Endothelial cell (in vitro differentiated cells): ENCODE results near the gene ZFHX3. TPM values are rescaled to one million over a fixed set of nuclear protein-coding genes. Genes with fewer than 3 reads are reported as not detected.

Experiments used
- DNase-seq: peaks from one replicate; pipeline ENCODE4 v3.0.0; 2021; ENCODE audit warnings: low spot score
- H3K27ac Mint-ChIP-seq: one replicate; pipeline ENCODE4 v1.8.0; 2021; ENCODE audit warnings: mixed read lengths, inconsistent platforms; ENCODE audit not compliant: unreplicated experiment
- H3K27me3 Mint-ChIP-seq: one replicate; pipeline ENCODE4 v1.8.0; 2021; ENCODE audit warnings: mild to moderate bottlenecking, moderate library complexity, mixed read lengths, inconsistent platforms; ENCODE audit not compliant: unreplicated experiment
- H3K36me3 Mint-ChIP-seq: one replicate; pipeline ENCODE4 v1.8.0; 2021; ENCODE audit warnings: mild to moderate bottlenecking, low read depth, mixed read lengths, inconsistent platforms; ENCODE audit not compliant: unreplicated experiment
- H3K4me1 Mint-ChIP-seq: one replicate; pipeline ENCODE4 v1.8.0; 2021; ENCODE audit warnings: mild to moderate bottlenecking, mixed read lengths, inconsistent platforms; ENCODE audit not compliant: unreplicated experiment
- H3K4me3 Mint-ChIP-seq: one replicate; pipeline ENCODE4 v1.8.0; 2021; ENCODE audit warnings: mild to moderate bottlenecking, mixed read lengths, inconsistent platforms; ENCODE audit not compliant: unreplicated experiment
- H3K9me3 Mint-ChIP-seq: one replicate; pipeline ENCODE4 v1.8.0; 2021; ENCODE audit warnings: mixed read lengths, inconsistent platforms; ENCODE audit not compliant: unreplicated experiment
- CTCF ChIP-seq: fragments of 200-600 bp; sonication (generic); IDR thresholded peaks from one replicate; pipeline ENCODE4 v1.5.0; 2021; ENCODE audit warnings: antibody characterized with exemption; ENCODE audit not compliant: unreplicated experiment
- total RNA-seq: library from RNA; stranded (reverse); fragmentation: NEBNext Ultra II Directional; extraction: Animal tissue kit (Norgen Biotek cat#: 25700); gene quantifications from one replicate; pipeline ENCODE4 v1.2.1, GENCODE V29; 2021; ENCODE audit not compliant: unreplicated experiment

The ZFHX3 gene
- total RNA-seq, 1 donor from 2014 or later = 17.7 TPM

- H3K27ac Mint-ChIP-seq = no peak overlapping the region
- peaks cover 6% of the 10 kb centered on the region for H3K27me3 Mint-ChIP-seq
- no peaks in the 10 kb centered on the region for H3K9me3 Mint-ChIP-seq
- H3K4me1 Mint-ChIP-seq = peaks cover 4% of the 10 kb centered on the region
- no peak for TF ChIP-seq CTCF
- H3K36me3 Mint-ChIP-seq = peaks cover 3% of the 10 kb centered on the region
- no peak for DNase-seq
- H3K4me3 Mint-ChIP-seq = no peak overlapping the region
Measured at GRCh38 chr16:72768591-72768990, 279.3 kb downstream of the ZFHX3 start.

- Mint-ChIP-seq H3K27ac (no peak overlapping the region), H3K36me3 (peaks cover 3% of the 10 kb centered on the region), H3K4me1 (peaks cover 4% of the 10 kb centered on the region), H3K9me3 (no peaks in the 10 kb centered on the region), H3K4me3 (no peak overlapping the region), H3K27me3 (peaks cover 6% of the 10 kb centered on the region)
- DNase-seq = no peak
- no peak for TF ChIP-seq CTCF
Measured at GRCh38 chr16:72766506-72766905, 281.4 kb downstream of the ZFHX3 start.

DNA sequence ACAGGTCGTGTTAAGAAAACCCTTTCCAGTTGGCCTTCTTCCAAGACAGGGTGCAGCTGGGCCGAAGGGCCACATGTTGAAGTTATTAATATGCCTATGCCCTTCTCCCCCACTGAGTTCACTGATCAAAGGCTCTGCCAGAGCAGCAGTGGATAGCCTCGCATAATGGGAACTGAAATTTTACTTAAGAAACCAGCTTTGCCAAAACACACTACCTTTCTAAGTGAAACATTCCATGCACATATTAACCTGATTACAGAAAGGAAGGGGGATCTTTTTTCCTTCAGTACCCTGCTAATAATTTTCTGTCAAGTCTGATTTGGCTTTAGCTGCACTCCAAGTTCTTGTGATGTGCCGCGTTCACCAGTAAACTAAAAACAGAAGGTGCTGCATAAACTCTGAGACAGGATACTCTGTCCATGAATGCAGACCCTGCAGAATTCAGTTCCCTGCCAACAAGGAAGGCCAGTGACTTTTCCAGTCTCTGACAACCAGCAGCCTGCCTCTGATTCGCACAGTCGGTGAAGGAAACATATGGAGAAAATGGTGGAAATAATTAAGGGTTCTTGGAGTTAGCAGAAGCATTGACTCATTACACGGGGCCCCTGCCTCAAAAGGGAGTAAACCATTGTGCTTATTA is 283.8 kb downstream of the ZFHX3 start:
- no peak for DNase-seq
- Mint-ChIP-seq H3K27ac (no peak overlapping the region), H3K36me3 (no peaks in the 10 kb centered on the region), H3K9me3 (no peaks in the 10 kb centered on the region), H3K4me3 (no peak overlapping the region), H3K27me3 (peaks cover 6% of the 10 kb centered on the region), H3K4me1 (peaks cover 4% of the 10 kb centered on the region)
- TF ChIP-seq CTCF = no peak

- Mint-ChIP-seq H3K36me3 (no peaks in the 10 kb centered on the region), H3K4me1 (peaks cover 4% of the 10 kb centered on the region), H3K27me3 (peaks cover 6% of the 10 kb centered on the region), H3K27ac (no peak overlapping the region), H3K9me3 (no peaks in the 10 kb centered on the region), H3K4me3 (no peak overlapping the region)
- TF ChIP-seq CTCF = no peak
- DNase-seq = no peak
Measured at GRCh38 chr16:72760581-72760980, 287.3 kb downstream of the ZFHX3 start.

GRCh38 chr16:72753881-72754280 is 294.0 kb downstream of the ZFHX3 start:
- Mint-ChIP-seq H3K9me3 (no peaks in the 10 kb centered on the region), H3K4me1 (no peaks in the 10 kb centered on the region), H3K27me3 (peaks cover 2% of the 10 kb centered on the region), H3K36me3 (no peaks in the 10 kb centered on the region), H3K4me3 (no peak overlapping the region), H3K27ac (no peak overlapping the region)
- TF ChIP-seq CTCF = no peak
- DNase-seq = no peak
